Activated T-cell treated with anti-CD3 and anti-CD28 coated beads, Interleukin-2, amount 50 U/mL, for 72 hours (primary cell): ENCODE measurements around the gene ZBTB47. TPM values are rescaled to one million over a fixed set of nuclear protein-coding genes. Genes with fewer than 3 reads are reported as not detected.

Source experiments
- ATAC-seq, 2 donors: fragments of 150-1000 bp; cut with Tn5 transposase; replicated peaks in 1 of 2; 2 replicates each; pipeline ENCODE4 v1.10.0; 2021; ENCODE audit warnings: moderate library complexity in 2 of 2, mild to moderate bottlenecking in 1 of 2
- DNase-seq, 2 donors: peaks; one replicate each; pipeline ENCODE4 v3.0.0; 2021 to 2022; ENCODE audit warnings: mixed read lengths in 1 of 2
- H3K27ac Mint-ChIP-seq: one replicate; pipeline ENCODE4 v1.8.0; 2022; ENCODE audit warnings: mild to moderate bottlenecking, moderate library complexity, mixed read lengths
- H3K27me3 Mint-ChIP-seq: one replicate; pipeline ENCODE4 v1.8.0; 2022; ENCODE audit warnings: low read depth, mixed read lengths
- H3K36me3 Mint-ChIP-seq, 2 donors: one replicate each; pipeline ENCODE4 v1.8.0; 2022; ENCODE audit warnings: mixed read lengths in 2 of 2, mild to moderate bottlenecking in 1 of 2; ENCODE audit not compliant: insufficient read depth in 2 of 2
- H3K4me1 Mint-ChIP-seq: one replicate; pipeline ENCODE4 v1.8.0; 2022; ENCODE audit warnings: low read depth, mixed read lengths
- H3K4me3 Mint-ChIP-seq, 2 donors: one replicate each; pipeline ENCODE4 v1.8.0; 2022; ENCODE audit warnings: mild to moderate bottlenecking in 2 of 2, mixed read lengths in 2 of 2, moderate library complexity in 2 of 2
- H3K9me3 Mint-ChIP-seq, 2 donors: one replicate each; pipeline ENCODE4 v1.8.0; 2022; ENCODE audit warnings: mixed read lengths in 2 of 2
- total RNA-seq, 2 donors: library from RNA; stranded (reverse); gene quantifications; one replicate each; pipeline ENCODE4 v1.2.3, GENCODE V29; 2022

ZBTB47 gene
- total RNA-seq, 2 donors from 2014 or later, result 0.55 to 0.69 TPM

DNA sequence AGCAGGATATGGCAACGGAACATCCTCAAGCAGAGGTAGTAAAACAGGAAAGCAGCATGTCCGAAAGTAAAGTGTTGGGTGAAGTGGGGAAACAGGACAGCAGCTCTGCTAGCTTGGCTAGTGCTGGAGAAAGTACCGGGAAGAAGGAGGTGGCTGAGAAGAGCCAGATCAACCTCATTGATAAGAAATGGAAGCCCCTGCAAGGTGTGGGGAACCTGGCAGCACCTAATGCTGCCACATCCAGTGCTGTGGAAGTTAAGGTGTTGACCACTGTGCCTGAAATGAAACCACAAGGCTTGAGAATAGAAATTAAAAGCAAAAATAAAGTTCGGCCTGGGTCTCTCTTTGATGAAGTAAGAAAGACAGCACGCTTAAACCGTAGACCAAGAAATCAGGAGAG is 14.3 kb upstream of the ZBTB47 start:
- no peak for DNase-seq
- peaks cover 17% of the 10 kb centered on the region for H3K4me1 Mint-ChIP-seq
- H3K27ac Mint-ChIP-seq, result no peak overlapping the region
- peaks cover 9 to 15% of the 10 kb centered on the region in 2 donors for H3K36me3 Mint-ChIP-seq
- no peaks in the 10 kb centered on the region for H3K27me3 Mint-ChIP-seq
- H3K4me3 Mint-ChIP-seq, result no peak overlapping the region
- no peaks in the 10 kb centered on the region for H3K9me3 Mint-ChIP-seq
- ATAC-seq, result no peak

DNA sequence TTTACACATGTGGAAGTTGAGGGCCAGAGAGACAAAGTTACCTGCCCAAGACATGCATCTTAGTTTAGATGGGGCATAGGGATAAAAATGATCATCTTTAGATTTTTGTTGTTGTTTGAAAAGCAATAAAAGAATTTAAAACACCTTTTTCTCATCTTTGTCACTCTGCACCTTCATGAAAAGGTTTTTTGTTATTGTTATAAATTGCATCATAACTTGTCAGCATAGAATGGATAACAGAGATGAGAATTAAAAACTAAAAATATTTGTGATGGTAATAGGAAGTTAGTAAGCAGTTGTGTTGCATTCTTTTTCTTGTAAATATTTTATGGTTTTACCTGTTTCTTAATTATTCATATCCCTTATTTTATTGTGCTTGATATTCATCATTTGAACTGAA is 13.4 kb upstream of the ZBTB47 start:
- DNase-seq (no peak), ATAC-seq (no peak)

GRCh38 chr3:42640771-42641370 is 12.6 kb upstream of the ZBTB47 start:
- no peaks in the 10 kb centered on the region for H3K9me3 Mint-ChIP-seq
- H3K4me3 Mint-ChIP-seq, result peak overlapping the region; percentile 7 to 57
- no peak for ATAC-seq
- peaks cover 9 to 20% of the 10 kb centered on the region in 2 donors for H3K36me3 Mint-ChIP-seq
- H3K27ac Mint-ChIP-seq, result peak overlapping the region; percentile 74
- no peaks in the 10 kb centered on the region for H3K27me3 Mint-ChIP-seq
- peaks cover 8% of the 10 kb centered on the region for H3K4me1 Mint-ChIP-seq
- no peak for DNase-seq

More for the DNA sequence above, 13.4 kb upstream of the ZBTB47 start:
- H3K27me3 Mint-ChIP-seq, result no peaks in the 10 kb centered on the region
- no peaks in the 10 kb centered on the region for H3K9me3 Mint-ChIP-seq
- peaks cover 12% of the 10 kb centered on the region for H3K4me1 Mint-ChIP-seq
- peaks cover 10 to 20% of the 10 kb centered on the region in 2 donors for H3K36me3 Mint-ChIP-seq
- H3K4me3 Mint-ChIP-seq, result no peak overlapping the region
- H3K27ac Mint-ChIP-seq, result peak overlapping the region; percentile 74

GRCh38 chr3:42647821-42648459 is 5.6 kb upstream of the ZBTB47 start:
- H3K27ac Mint-ChIP-seq, result no peak overlapping the region
- H3K9me3 Mint-ChIP-seq, result no peaks in the 10 kb centered on the region

DNA sequence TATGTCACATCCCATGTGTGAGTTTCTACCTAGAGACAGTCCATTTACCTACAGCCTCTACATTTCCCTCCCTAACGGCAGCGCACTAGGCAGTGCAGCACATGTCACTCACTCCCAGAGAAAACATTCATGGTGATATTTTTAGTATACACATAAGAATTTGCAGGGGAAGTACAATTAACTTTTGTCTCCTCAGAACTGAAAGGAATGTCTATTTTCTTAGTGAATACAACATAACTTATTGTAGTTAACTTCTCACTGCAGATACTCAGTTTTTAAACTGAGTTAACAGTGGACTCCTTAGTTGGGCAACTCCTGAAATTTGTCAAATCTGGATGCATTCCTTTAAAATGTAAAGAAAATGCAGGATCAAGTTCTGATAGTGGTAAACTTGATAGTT is 4.5 kb upstream of the ZBTB47 start:
- peaks cover 20% of the 10 kb centered on the region for H3K4me1 Mint-ChIP-seq
- no peak overlapping the region for H3K27ac Mint-ChIP-seq
- no peaks in the 10 kb centered on the region for H3K9me3 Mint-ChIP-seq
- H3K27me3 Mint-ChIP-seq, result peaks cover 14% of the 10 kb centered on the region
- DNase-seq (no peak), ATAC-seq (no peak)
- no peak overlapping the region for H3K4me3 Mint-ChIP-seq
- H3K36me3 Mint-ChIP-seq, result peaks cover 2 to 11% of the 10 kb centered on the region in 2 donors

More at GRCh38 chr3:42647821-42648459, 5.6 kb upstream of the ZBTB47 start:
- Mint-ChIP-seq H3K4me1 (peaks cover 11% of the 10 kb centered on the region), H3K4me3 (no peak overlapping the region), H3K36me3 (peaks cover 2 to 13% of the 10 kb centered on the region in 2 donors), H3K27me3 (peaks cover 14% of the 10 kb centered on the region)
- no peak for ATAC-seq
- no peak for DNase-seq

DNA sequence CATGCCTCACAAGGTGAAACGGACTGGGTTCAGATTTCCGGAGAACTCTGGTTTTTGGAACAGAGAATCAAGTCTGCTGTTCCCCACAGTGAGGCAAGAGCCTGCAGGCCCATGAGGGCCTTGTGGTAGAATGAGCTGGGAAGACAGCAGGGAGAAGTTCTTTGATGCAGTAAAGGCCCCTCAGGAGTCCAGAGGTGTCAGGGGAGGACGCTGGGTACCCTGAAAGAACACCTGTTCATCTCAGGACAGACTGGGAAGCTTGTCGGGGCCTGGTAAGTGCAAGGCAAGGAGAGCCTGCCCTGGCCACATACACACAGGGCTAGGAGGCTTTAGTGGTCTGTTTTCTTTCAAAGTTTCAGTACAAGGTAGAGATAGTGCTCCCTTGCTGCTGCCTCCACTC is 3.7 kb upstream of the ZBTB47 start:
- DNase-seq (no peak), ATAC-seq (no peak)
- Mint-ChIP-seq H3K4me1 (peaks cover 20% of the 10 kb centered on the region), H3K4me3 (no peak overlapping the region), H3K27ac (no peak overlapping the region), H3K27me3 (peaks cover 14% of the 10 kb centered on the region), H3K9me3 (no peaks in the 10 kb centered on the region), H3K36me3 (peaks cover under 1 to 7% of the 10 kb centered on the region in 2 donors)

- Mint-ChIP-seq H3K4me3 (no peak overlapping the region), H3K27ac (no peak overlapping the region), H3K36me3 (peaks cover 0 to 3% of the 10 kb centered on the region in 2 donors), H3K27me3 (peaks cover 14% of the 10 kb centered on the region), H3K4me1 (peaks cover 20% of the 10 kb centered on the region), H3K9me3 (no peaks in the 10 kb centered on the region)
- DNase-seq (no peak), ATAC-seq (no peak)
These were observed 2.0 kb upstream of the ZBTB47 start for GRCh38 chr3:42651248-42652091.

DNA sequence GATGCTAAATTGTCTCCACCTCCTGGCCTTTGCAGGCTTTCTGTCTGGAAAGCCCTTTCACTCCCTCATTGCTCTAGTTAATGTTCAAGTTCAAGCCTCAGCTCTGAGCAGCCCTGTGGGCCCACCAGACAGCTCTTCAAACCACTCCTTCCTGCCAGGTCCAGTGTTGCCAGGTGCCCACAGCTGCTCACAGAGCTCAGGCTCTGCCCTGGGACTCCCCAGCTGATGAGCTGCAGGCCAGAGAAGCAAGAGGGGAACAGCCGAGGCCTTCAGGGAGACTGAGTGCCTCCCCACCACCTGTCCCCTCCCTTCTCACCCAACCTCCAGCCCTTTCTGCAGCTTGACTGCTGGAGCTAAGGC is 1.3 kb upstream of the ZBTB47 start:
- Mint-ChIP-seq H3K9me3 (no peaks in the 10 kb centered on the region), H3K27me3 (peaks cover 14% of the 10 kb centered on the region), H3K36me3 (peaks cover 0 to 3% of the 10 kb centered on the region in 2 donors), H3K4me3 (no peak overlapping the region), H3K27ac (no peak overlapping the region), H3K4me1 (peaks cover 20% of the 10 kb centered on the region)
- DNase-seq, result no peak
- ATAC-seq, result no peak

DNA sequence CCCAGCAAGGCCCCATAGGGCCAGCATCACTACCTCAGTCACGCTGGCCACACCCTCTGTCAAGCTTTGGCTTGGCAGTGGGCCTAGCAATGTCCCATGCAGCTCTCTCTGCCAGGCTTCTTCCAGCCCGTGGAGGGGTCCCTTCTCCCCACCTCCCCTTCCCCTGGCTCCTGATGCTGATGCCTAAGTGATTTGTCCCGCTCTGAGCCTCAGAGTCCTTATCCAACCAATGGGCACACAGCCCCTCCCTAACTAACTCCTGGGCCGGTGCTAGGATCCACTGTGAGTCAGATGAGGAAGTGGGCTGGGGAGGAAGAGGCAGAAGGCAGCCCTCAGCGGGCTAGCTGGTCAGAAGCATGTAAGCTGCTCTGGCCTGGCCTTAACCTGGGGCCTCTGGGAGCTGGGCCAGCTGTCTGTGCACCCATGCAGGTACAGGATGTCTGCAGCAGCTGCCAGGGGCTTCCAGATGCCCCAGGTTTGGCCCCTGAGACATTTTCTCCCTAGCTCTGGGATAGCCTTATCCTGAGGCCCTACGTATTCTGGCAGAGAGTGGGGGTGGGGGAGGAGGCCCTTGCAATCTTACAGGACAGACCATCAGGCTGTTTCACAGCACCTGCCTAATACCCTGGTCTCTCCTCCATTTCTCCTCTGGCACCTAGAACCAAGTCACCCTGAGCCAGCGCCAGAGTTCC is 740 bp upstream of the ZBTB47 start:
- Mint-ChIP-seq H3K27me3 (peaks cover 14% of the 10 kb centered on the region), H3K27ac (no peak overlapping the region), H3K36me3 (peaks cover 0 to 3% of the 10 kb centered on the region in 2 donors), H3K4me1 (peaks cover 20% of the 10 kb centered on the region), H3K9me3 (no peaks in the 10 kb centered on the region), H3K4me3 (peak overlapping the region; percentile 29 to 89)
- DNase-seq, result no peak
- peak in 1 of 2 donors; percentile 31 for ATAC-seq

DNA sequence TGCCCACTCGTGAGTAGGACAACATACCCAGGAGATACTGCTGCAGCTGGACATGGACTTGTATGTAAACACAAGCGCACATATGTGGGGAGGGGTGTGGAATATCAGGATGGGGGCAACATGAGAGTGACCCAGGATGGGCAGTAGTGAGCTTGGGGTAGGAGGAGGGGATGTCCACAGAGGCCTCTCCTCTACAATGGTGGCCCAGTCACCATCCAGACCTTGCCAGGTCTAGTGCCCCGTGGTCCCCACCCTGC is 266 bp upstream of the ZBTB47 start:
- Mint-ChIP-seq H3K4me3 (peak overlapping the region; percentile 29 to 89), H3K36me3 (no peaks in the 10 kb centered on the region), H3K27me3 (peaks cover 14% of the 10 kb centered on the region), H3K27ac (no peak overlapping the region), H3K4me1 (peaks cover 20% of the 10 kb centered on the region), H3K9me3 (no peaks in the 10 kb centered on the region)
- ATAC-seq, result no peak
- no peak for DNase-seq

- peaks cover 20% of the 10 kb centered on the region for H3K4me1 Mint-ChIP-seq
- H3K9me3 Mint-ChIP-seq, result no peaks in the 10 kb centered on the region
- no peaks in the 10 kb centered on the region for H3K36me3 Mint-ChIP-seq
- peak overlapping the region; percentile 8 to 45 for H3K4me3 Mint-ChIP-seq
- ATAC-seq (peak; percentile 59 to 67), DNase-seq (peak in 1 of 2 donors; percentile 25)
- H3K27ac Mint-ChIP-seq, result no peak overlapping the region
- H3K27me3 Mint-ChIP-seq, result peaks cover 14% of the 10 kb centered on the region
These were observed 1.1 kb downstream of the ZBTB47 start for GRCh38 chr3:42654331-42655201.

DNA sequence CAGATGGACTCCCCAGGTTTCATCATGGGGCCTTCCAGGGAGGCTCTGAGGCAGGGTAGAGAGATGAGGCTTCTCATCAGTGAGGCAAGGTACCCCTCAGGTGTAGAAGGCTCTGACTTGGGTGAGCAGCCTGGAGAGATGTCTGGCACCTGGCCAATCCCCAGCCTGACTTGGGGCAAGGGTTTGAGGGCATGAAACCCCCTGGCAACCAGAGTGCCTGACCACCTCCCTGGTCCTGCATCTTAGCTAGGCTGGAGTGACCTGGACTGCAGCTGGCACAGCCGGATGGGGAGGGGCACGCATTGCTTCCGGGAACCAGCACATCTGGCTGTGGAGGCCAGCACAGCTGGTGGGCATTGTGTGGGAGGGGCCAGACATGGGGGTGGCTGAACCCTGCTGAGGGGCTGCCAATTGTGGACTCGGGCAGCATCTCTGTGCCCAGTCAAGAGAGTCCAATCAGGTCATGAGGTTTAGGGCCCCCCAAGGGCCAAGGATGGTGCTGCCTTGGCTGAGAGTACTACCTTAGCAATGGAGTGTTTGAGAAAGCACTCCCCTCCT is 1.9 kb downstream of the ZBTB47 start:
- no peaks in the 10 kb centered on the region for H3K36me3 Mint-ChIP-seq
- DNase-seq (no peak), ATAC-seq (no peak)
- peaks cover 14% of the 10 kb centered on the region for H3K27me3 Mint-ChIP-seq
- peaks cover 20% of the 10 kb centered on the region for H3K4me1 Mint-ChIP-seq
- no peak overlapping the region for H3K27ac Mint-ChIP-seq
- H3K9me3 Mint-ChIP-seq, result no peaks in the 10 kb centered on the region
- peak overlapping the region in 1 of 2 donors; percentile 45 for H3K4me3 Mint-ChIP-seq
